Fibroblast of skin of scalp (primary cell): ENCODE data around the gene S100A7A.

Source experiments
- DNase-seq: peaks from one replicate; pipeline ENCODE4 v3.0.0-alpha.2; 2013

S100A7A gene

GRCh38 chr1:153465811-153466636, 49.7 kb downstream of the S100A7A start:
- peak; percentile 33 for DNase-seq

GRCh38 chr1:153466908-153467307, 50.6 kb downstream of the S100A7A start:
- peak; percentile 14 for DNase-seq

GRCh38 chr1:153470707-153471106, 54.4 kb downstream of the S100A7A start:
- no peak for DNase-seq
